GM10266 (cell line): ENCODE data around the gene CDC25C.
"Not testable (repeated sequence)": the region's sequence is repeated elsewhere in the genome, so short reads cannot be mapped to it uniquely, and the experiment has no call there.

ENCODE experiments used
- DNase-seq: peaks from one replicate; pipeline ENCODE4 v3.0.0; 2012; ENCODE audit errors: extremely low spot score
- TF ChIP-seq, protein P1 (sequence below): IDR thresholded peaks from 2 replicates; pipeline ENCODE4 v1.5.1; 2012; ENCODE audit warnings: mild to moderate bottlenecking, low read depth; ENCODE audit not compliant: control insufficient read depth, insufficient read depth; ENCODE audit errors: missing control alignments

CDC25C gene

DNA sequence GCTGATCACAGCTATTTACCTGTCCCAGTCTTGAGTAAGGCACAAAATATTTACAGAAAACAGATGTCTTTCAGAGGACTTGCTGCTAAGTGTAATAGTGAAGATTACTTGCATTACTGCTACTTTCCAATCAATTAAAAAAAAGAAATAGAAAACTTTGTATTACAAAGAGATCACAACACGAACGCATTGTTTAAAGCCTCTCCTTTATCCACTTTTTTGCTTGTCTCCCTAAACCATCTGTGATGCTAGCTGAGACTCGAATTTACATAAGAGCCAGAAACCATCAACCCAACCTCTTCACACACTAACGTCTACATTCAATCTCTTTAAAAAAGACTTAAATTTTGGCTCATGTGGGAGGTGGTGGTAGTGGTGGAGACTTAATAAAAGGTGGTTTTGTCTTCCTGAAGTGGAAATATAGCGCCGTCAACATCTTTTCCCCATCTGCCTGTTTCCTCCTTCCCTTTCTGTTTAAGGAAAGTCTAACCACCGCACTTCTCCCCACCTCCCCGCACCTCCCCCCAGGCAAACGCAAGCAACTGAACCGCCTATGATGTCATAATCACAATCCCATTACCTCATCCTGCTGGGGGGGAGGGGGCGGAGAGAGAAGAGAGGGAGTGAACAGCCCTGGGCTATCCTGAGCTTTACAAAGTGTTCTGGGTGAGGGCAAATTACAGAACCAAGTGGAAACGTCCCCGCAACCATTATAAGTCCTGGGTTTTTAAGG is 5.5 kb upstream of the CDC25C start:
- peak; percentile 10 for DNase-seq
- TF ChIP-seq, protein P1, sequence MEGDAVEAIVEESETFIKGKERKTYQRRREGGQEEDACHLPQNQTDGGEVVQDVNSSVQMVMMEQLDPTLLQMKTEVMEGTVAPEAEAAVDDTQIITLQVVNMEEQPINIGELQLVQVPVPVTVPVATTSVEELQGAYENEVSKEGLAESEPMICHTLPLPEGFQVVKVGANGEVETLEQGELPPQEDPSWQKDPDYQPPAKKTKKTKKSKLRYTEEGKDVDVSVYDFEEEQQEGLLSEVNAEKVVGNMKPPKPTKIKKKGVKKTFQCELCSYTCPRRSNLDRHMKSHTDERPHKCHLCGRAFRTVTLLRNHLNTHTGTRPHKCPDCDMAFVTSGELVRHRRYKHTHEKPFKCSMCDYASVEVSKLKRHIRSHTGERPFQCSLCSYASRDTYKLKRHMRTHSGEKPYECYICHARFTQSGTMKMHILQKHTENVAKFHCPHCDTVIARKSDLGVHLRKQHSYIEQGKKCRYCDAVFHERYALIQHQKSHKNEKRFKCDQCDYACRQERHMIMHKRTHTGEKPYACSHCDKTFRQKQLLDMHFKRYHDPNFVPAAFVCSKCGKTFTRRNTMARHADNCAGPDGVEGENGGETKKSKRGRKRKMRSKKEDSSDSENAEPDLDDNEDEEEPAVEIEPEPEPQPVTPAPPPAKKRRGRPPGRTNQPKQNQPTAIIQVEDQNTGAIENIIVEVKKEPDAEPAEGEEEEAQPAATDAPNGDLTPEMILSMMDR: no peak

DNA sequence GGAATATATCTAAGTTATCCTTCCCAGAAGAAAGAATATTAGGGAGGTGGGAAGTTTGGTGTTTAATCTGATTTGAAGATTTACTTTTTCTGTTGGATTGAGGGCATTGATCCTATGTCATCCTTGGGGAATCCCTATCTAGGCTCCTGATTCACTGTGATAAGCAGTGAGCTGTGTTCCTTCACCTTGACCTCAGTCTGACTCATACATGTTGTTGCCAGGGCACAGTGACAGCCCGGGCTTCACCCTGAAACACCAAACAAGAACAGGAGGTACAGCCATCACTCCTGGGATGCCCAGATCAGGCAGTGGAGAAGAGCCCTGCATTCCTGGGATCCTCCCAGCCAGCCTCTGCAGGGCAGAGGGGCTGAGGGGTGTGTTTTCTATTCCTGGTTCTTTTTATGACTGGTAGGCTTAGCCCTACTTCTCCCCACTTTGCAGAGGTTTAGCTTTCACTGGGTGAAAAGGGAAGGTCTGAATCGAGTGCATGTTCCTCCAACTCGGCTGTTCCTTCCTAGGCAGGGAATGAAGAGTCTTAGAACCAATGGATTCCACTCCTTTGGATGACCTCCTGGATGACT is 3.4 kb upstream of the CDC25C start:
- DNase-seq: no peak
- TF ChIP-seq, protein P1: no peak

DNA sequence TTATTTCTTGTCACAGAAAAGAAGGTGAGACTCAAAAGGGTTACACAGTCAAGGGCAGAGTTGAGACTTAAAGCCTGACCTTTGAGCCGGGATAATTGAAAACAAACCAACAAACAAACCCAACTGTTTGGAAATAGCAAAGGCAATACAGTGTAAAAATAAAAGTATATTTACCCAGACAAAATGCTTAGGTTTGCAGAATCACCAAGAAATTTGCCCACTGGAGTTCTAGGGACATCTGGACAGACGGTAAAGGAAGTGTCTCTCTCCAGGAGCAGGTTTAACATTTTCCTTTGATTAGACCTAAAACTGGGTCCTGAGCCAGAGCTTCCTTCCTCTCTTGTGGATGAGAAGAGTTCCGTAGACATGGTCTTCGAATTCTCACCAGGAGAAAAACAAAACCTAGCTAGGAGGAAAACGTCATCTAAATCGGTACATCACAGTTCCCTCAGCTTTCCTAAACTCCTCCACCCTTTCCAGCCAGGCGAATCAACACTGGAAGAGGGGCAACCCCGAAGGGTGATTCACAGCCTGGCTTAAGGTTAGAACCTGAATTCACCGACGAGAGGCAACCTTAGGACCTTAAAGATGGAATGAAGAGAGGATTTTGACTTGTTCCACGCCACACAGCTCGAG is 673 bp downstream of the CDC25C start:
- no peak for DNase-seq
- TF ChIP-seq, protein P1: no peak

DNA sequence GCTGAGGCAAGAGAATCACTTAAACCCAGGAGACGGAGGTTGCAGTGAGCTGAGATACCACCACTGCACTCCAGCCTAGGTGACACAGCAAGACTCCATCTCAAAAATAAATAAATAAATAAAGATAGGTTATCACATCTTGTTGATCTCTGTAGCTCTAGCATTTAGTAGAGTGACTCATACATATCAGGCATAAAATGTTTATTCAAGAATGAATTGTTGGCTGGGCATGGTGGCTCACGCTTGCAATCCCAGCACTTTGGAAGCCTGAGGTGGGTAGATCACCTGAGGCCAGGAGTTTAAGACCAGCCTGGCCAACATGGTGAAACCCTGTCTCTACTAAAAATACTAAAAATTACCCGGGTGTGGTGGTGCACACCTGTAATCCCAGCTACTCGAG is 13.4 kb downstream of the CDC25C start:
- DNase-seq: not testable (repeated sequence)

DNA sequence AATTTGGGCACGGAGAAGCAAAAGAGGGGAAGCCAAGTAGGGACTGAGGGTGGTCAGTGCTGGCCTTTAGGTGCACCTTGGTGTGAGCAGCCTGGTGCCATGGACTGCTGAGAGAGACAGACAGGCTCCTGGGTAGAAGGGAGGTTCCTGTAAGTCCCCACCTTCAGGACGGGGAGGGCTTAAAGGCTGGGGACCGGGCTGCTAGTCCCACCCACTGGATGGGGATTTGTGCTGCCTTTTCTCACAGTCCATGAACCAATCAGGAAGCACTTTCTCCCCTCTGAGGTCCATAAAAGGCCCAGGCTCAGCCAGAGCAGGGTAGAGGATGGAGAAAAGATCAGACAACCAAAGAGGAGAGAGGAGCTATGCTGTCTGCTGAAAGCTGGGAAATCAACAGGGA is 15.2 kb downstream of the CDC25C start:
- TF ChIP-seq, protein P1: no peak
- DNase-seq: no peak

DNA sequence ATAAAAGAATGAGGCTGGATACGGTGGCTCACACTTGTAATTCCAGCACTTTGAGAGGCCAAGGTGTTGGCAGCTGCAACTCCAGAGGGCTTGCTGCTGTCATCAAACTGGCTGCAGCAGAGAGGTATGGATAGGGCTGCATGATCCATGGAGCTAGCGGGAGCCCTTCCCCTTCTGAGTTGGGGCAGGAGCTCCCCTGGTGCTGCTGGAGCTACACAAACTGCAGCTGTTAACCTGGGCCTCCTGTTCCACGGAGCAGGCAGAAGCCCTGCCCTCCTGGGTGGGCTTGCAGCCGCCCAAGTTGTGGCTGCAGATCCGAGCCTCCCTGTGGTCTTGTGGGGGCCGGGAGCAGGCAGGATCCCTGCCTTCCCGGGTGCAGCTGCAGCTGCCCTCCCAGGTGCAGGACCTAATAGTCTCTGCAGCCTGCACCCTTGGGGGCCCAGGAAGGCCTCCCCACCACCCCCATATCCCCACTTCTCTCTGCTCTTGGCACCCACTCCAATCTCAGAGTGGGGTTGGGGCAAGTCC is 15.8 kb downstream of the CDC25C start:
- TF ChIP-seq, protein P1: no peak
- no peak for DNase-seq

DNA sequence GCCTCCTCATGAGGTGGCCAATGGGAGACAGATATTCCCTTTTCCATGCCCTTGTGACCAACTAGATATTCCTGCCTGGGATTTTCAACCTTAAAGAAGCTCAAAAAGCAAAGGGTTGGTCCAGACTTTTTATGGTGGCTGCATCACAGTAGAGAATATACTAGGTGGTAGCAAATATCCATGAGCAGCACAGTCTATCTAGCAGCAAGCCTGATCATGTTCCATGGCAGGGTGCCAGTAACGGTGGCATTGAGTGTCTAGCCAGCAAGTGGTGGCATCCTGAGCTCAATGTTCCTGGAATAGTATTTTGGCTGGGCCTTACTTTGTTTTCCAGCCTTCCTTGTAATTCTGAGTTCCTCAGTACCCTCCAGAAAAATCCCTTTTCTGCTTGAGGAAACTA is 25.8 kb downstream of the CDC25C start:
- DNase-seq: no peak
- TF ChIP-seq, protein P1: no peak
